ENCODE data around the gene CNDP2. TPM values are rescaled to one million over a fixed set of nuclear protein-coding genes. Genes with fewer than 3 reads are reported as not detected.

The CNDP2 gene
- total RNA-seq, 1 donor from 2014 or later = 198 TPM

- H3K4me3 Mint-ChIP-seq = no peak overlapping the region
- TF ChIP-seq, protein P1, sequence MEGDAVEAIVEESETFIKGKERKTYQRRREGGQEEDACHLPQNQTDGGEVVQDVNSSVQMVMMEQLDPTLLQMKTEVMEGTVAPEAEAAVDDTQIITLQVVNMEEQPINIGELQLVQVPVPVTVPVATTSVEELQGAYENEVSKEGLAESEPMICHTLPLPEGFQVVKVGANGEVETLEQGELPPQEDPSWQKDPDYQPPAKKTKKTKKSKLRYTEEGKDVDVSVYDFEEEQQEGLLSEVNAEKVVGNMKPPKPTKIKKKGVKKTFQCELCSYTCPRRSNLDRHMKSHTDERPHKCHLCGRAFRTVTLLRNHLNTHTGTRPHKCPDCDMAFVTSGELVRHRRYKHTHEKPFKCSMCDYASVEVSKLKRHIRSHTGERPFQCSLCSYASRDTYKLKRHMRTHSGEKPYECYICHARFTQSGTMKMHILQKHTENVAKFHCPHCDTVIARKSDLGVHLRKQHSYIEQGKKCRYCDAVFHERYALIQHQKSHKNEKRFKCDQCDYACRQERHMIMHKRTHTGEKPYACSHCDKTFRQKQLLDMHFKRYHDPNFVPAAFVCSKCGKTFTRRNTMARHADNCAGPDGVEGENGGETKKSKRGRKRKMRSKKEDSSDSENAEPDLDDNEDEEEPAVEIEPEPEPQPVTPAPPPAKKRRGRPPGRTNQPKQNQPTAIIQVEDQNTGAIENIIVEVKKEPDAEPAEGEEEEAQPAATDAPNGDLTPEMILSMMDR (IDR thresholded peaks at IDR 0.05; ENCODE audit: unreplicated experiment) = no peak
- no peak overlapping the region for H3K27ac Mint-ChIP-seq
- no peak for DNase-seq (ENCODE audit: low spot score in 2 of 2, unreplicated experiment in 2 of 2)
- H3K9me3 Mint-ChIP-seq = no peaks in the 10 kb centered on the region
- peaks cover 16% of the 10 kb centered on the region for H3K4me1 Mint-ChIP-seq
- H3K27me3 Mint-ChIP-seq (ENCODE audit: low read depth) = no peaks in the 10 kb centered on the region
- peaks cover 53% of the 10 kb centered on the region for H3K36me3 Mint-ChIP-seq
Measured at GRCh38 chr18:74510770-74511095, 14.6 kb downstream of the CNDP2 start.

DNA sequence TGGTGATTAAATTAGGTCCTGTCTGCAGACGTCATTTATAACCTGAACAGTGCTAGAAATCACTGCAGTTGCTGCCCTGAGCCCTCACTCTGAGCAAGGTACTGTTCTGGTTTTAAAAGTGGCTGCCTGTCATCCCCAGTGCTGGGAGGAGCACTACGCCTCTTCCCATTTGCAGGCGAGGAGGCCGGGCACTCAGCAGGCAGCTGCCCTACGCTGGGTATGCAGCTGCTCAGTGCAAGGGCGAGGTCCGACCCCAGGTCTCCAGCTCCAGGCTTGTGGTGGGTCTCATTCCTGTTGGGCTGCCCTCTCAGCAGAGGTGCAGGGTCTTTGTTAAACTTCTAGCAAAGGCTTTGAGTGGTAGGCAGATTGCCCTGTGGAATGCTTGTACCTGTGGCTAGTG, 15.7 kb downstream of the CNDP2 start:
- no peak for DNase-seq (ENCODE audit: low spot score in 2 of 2, unreplicated experiment in 2 of 2)
- H3K27me3 Mint-ChIP-seq (ENCODE audit: low read depth) = no peaks in the 10 kb centered on the region
- H3K4me3 Mint-ChIP-seq = no peak overlapping the region
- H3K36me3 Mint-ChIP-seq = peaks cover 49% of the 10 kb centered on the region
- TF ChIP-seq, protein P1 (IDR thresholded peaks at IDR 0.05; ENCODE audit: unreplicated experiment) = no peak
- peaks cover 12% of the 10 kb centered on the region for H3K4me1 Mint-ChIP-seq
- H3K9me3 Mint-ChIP-seq = no peaks in the 10 kb centered on the region
- no peak overlapping the region for H3K27ac Mint-ChIP-seq

DNA sequence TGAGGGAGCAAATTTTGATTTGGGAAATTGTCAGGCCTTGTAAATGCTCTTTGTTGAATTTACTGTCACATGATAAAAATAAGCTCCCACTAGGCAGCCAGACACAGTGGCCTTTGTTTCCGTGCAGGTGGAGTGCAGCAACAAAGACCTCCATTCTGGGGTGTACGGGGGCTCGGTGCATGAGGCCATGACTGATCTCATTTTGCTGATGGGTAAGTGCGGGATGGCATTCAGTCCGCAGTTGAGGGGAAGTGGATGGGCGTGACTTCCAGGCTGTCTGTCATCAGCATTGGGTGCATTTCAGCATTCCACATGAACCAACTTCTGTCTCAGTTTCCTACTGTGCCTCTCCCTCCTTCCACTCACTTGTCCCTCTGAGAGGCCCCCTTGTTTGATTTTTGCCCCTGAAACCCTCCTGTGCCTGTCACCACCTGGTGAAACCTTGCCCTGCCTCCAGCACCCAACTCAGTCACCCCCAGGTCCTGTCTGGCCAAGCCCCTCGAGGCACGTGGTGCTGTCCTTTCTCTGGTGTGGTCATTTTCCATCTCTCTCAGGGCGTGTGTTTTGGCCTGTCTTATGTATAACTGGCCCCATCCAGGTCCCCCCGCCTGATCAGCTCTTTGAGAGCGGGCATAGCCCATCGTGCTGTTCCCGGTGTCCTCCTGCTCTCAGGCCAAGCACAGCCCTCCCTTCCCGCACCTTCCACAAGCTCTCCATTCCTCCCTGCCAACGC, 16.3 kb downstream of the CNDP2 start:
- DNase-seq (ENCODE audit: low spot score in 2 of 2, unreplicated experiment in 2 of 2) = no peak
- Mint-ChIP-seq H3K9me3 (no peaks in the 10 kb centered on the region), H3K27ac (no peak overlapping the region), H3K36me3 (peaks cover 46% of the 10 kb centered on the region), H3K4me1 (peaks cover 11% of the 10 kb centered on the region), H3K27me3 (ENCODE audit: low read depth) (no peaks in the 10 kb centered on the region), H3K4me3 (no peak overlapping the region)
- TF ChIP-seq, protein P1 (IDR thresholded peaks at IDR 0.05; ENCODE audit: unreplicated experiment) = no peak

DNA sequence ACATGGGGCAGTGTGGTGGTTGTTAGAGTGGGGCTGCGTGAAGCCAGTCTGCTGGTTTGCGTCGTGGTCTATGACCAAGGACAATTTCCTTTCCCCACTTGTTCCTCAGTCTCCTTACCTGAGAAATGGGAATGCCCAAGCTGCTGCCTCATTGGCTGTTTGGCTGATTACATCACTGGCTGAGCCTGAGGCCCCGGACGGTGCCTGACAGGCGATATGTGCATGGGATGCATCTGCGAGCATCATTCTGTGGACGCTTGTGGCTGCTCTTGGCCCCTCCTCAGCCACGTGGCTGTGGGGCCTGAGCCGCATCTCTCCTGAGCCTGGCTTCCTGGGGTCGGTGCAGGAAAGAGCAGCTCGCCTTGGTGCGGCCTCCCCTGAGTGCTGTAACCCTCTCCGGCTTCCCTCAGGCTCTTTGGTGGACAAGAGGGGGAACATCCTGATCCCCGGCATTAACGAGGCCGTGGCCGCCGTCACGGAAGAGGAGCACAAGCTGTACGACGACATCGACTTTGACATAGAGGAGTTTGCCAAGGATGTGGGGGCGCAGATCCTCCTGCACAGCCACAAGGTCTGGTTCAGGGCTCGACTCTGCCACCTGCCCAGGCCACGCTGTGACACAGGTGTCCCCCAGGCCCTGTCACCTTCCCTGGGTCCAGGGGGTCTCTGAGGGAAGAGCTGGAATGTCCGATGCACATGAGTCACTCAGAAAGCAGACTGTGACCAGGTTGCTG, 17.2 kb downstream of the CNDP2 start:
- no peaks in the 10 kb centered on the region for H3K27me3 Mint-ChIP-seq (ENCODE audit: low read depth)
- no peaks in the 10 kb centered on the region for H3K9me3 Mint-ChIP-seq
- no peak overlapping the region for H3K4me3 Mint-ChIP-seq
- peaks cover 42% of the 10 kb centered on the region for H3K36me3 Mint-ChIP-seq
- H3K27ac Mint-ChIP-seq = no peak overlapping the region
- TF ChIP-seq, protein P1 (IDR thresholded peaks at IDR 0.05; ENCODE audit: unreplicated experiment) = no peak
- no peak for DNase-seq (ENCODE audit: low spot score in 2 of 2, unreplicated experiment in 2 of 2)
- H3K4me1 Mint-ChIP-seq = peaks cover 8% of the 10 kb centered on the region

DNA sequence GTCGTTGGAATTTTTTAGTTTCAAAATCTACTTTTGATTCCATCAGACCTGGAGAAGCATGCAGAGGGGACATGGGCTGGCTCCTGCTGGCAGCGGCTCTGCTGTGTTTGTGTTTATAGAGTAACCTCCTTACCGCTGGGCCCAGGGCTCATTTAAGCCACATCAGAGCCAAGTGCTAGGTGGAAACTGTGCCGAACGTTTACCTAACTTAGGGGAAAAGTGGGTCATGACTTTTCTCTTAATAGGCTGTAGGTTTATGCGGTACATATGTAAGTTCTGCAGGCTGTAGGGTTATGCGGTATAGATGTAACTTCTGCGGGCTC, 17.7 kb downstream of the CNDP2 start:
- H3K36me3 Mint-ChIP-seq = peaks cover 47% of the 10 kb centered on the region
- no peak overlapping the region for H3K27ac Mint-ChIP-seq
- H3K27me3 Mint-ChIP-seq (ENCODE audit: low read depth) = no peaks in the 10 kb centered on the region
- H3K9me3 Mint-ChIP-seq = no peaks in the 10 kb centered on the region
- no peak for DNase-seq (ENCODE audit: low spot score in 2 of 2, unreplicated experiment in 2 of 2)
- no peak overlapping the region for H3K4me3 Mint-ChIP-seq
- TF ChIP-seq, protein P1 (IDR thresholded peaks at IDR 0.05; ENCODE audit: unreplicated experiment) = no peak
- H3K4me1 Mint-ChIP-seq = peaks cover 8% of the 10 kb centered on the region

Data from mesothelial cell of epicardium (in vitro differentiated cells).